ENCODE measurements around the gene EMC9. TPM values are rescaled to one million over a fixed set of nuclear protein-coding genes. Genes with fewer than 3 reads are reported as not detected.
"Not testable (repeated sequence)": the region's sequence is repeated elsewhere in the genome, so short reads cannot be mapped to it uniquely, and the experiment has no call there.

The EMC9 gene
- total and polyA plus RNA-seq, 7 donors, result 17.2 to 67.5 (median 35.1) TPM

- Histone ChIP-seq H3K9me3 (no peaks in the 10 kb centered on the region), H3K27me3 (ENCODE audit: insufficient read depth in 3 of 3, low read length in 2 of 3) (no peaks in the 10 kb centered on the region), H3K36me3 (ENCODE audit: insufficient read depth in 1 of 2, low read depth in 1 of 2) (peaks cover 0 to under 1% of the 10 kb centered on the region in 2 donors), H3K4me1 (peaks cover 9% of the 10 kb centered on the region), H3K4me3 (no peak overlapping the region), H3K27ac (no peak overlapping the region)
- no peak for ATAC-seq
- no peak for DNase-seq
- TF ChIP-seq CTCF (IDR thresholded peaks at IDR 0.05), result no peak
- WGBS, 3 donors, result 45 to 47% (median 47%) methylated on average over 5 of the region's 5 CpGs
- intact Hi-C loops (cut with DNase I), result loop anchor here (1.0 to 5.0 kb wide), 4 partner anchors 14 to 96 kb away; partner anchors contain the start of genes IRF9 (in 1 of the 2) and PCK2 (in 1 of the 2)
Observed at GRCh38 chr14:24108336-24108874, 33.0 kb downstream of the EMC9 start.

GRCh38 chr14:24106672-24107271 is 34.6 kb downstream of the EMC9 start:
- Histone ChIP-seq H3K36me3 (ENCODE audit: insufficient read depth in 1 of 2, low read depth in 1 of 2) (peaks cover 0 to 3% of the 10 kb centered on the region in 2 donors), H3K4me1 (peaks cover 9% of the 10 kb centered on the region), H3K27ac (no peak overlapping the region), H3K4me3 (no peak overlapping the region), H3K27me3 (ENCODE audit: insufficient read depth in 3 of 3, low read length in 2 of 3) (no peaks in the 10 kb centered on the region), H3K9me3 (no peaks in the 10 kb centered on the region)
- DNase-seq, result no peak
- ATAC-seq, result no peak
- TF ChIP-seq CTCF (IDR thresholded peaks at IDR 0.05), result no peak
- 87 to 93% (median 90%) methylated on average over 4 of the region's 4 CpGs for WGBS, 3 donors
- intact Hi-C loops (cut with DNase I), result loop anchor here in 1 of 2 donors (5.0 kb wide), 1 partner anchor 94 kb away; no protein-coding TSS in a partner anchor

- H3K36me3 ChIP-seq (ENCODE audit: insufficient read depth in 1 of 2, low read depth in 1 of 2); H3K4me1 ChIP-seq; H3K27me3 ChIP-seq (ENCODE audit: insufficient read depth in 3 of 3, low read length in 2 of 3); H3K9me3 ChIP-seq; DNase-seq; ATAC-seq; H3K27ac ChIP-seq; H3K4me3 ChIP-seq: not testable (repeated sequence)
- 91 to 92% (median 91%) methylated on average over 8 of the region's 8 CpGs for WGBS, 3 donors
- intact Hi-C loops (cut with DNase I), result loop anchor here in 1 of 2 donors (5.0 kb wide), 1 partner anchor 93 kb away; no protein-coding TSS in a partner anchor
Observed at GRCh38 chr14:24105609-24106239, 35.7 kb downstream of the EMC9 start.

- no peaks in the 10 kb centered on the region for H3K9me3 ChIP-seq
- H3K27ac ChIP-seq, result no peak overlapping the region
- WGBS, 3 donors, result 89 to 93% (median 89%) methylated on average over 13 of the region's 13 CpGs
- TF ChIP-seq CTCF (IDR thresholded peaks at IDR 0.05), result no peak
- H3K27me3 ChIP-seq (ENCODE audit: insufficient read depth in 3 of 3, low read length in 2 of 3), result no peaks in the 10 kb centered on the region
- H3K4me3 ChIP-seq, result no peak overlapping the region
- no peak for ATAC-seq
- peaks cover 0 to 3% of the 10 kb centered on the region in 2 donors for H3K36me3 ChIP-seq (ENCODE audit: insufficient read depth in 1 of 2, low read depth in 1 of 2)
- H3K4me1 ChIP-seq, result peaks cover under 1% of the 10 kb centered on the region
- intact Hi-C loops (cut with DNase I), result no loop called here
- DNase-seq, result no peak
Observed at GRCh38 chr14:24103451-24103850, 37.9 kb downstream of the EMC9 start.

GRCh38 chr14:24102357-24103048 is 38.9 kb downstream of the EMC9 start:
- intact Hi-C loops (cut with DNase I), result no loop called here
- no peak overlapping the region for H3K4me3 ChIP-seq
- H3K27ac ChIP-seq, result no peak overlapping the region
- H3K27me3 ChIP-seq (ENCODE audit: insufficient read depth in 3 of 3, low read length in 2 of 3), result no peaks in the 10 kb centered on the region
- no peak for TF ChIP-seq CTCF (IDR thresholded peaks at IDR 0.05)
- ATAC-seq, result no peak
- H3K36me3 ChIP-seq (ENCODE audit: insufficient read depth in 1 of 2, low read depth in 1 of 2), result peaks cover 0 to 3% of the 10 kb centered on the region in 2 donors
- DNase-seq, result no peak
- WGBS, 3 donors, result 86 to 92% (median 91%) methylated on average over 7 of the region's 7 CpGs
- H3K9me3 ChIP-seq, result no peaks in the 10 kb centered on the region
- no peaks in the 10 kb centered on the region for H3K4me1 ChIP-seq

Data from psoas muscle (tissue), 8 donors.